ENCODE measurements around the gene PLA2G4D. TPM values are rescaled to one million over a fixed set of nuclear protein-coding genes. Genes with fewer than 3 reads are reported as not detected.
"Not testable (repeated sequence)": the region's sequence is repeated elsewhere in the genome, so short reads cannot be mapped to it uniquely, and the experiment has no call there.

Gene PLA2G4D
- polyA plus RNA-seq, 3 donors = 0.03 to 0.08 (median 0.08) TPM

DNA sequence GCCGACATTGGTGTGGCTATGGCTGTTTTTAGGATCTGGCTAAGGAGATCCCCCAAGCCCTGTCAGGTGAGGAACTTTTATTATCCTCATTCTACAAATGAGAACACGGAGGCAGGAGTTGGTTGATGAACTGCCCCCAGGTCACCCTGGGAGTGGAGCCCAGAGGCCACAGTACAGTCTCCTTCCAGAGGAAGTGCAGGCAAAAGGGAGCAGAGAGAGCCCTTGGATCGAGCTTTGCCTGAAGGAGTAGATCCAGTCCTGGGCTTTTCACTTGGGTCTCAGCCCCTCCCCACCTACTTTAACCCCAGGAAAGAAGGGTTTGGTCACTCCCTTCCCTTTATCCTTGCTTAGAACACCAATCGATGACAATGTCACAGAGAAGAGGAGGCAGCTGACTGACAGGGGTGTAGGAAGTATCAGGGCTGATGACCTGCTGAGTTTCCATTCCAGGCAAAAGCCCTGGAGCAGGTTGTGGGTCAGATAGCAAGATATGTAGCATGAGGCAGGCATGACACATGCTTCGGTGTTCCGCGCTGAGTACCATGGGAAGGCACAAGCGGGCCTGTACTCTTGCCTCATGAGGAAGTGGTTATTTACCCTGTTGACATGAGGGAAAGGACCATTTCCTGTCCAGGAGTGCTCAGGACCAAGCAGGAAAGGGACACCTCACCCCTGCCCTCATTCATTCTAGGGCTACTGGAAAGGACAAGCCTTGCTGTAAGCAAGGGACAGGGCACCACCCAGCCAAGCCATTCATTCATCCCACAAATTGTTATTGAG lies 5.8 kb upstream of the PLA2G4D start:
- DNase-seq (ENCODE audit: extremely low read depth in 1 of 11, low read depth in 9 of 11, low spot score in 4 of 11) = no peak

DNA sequence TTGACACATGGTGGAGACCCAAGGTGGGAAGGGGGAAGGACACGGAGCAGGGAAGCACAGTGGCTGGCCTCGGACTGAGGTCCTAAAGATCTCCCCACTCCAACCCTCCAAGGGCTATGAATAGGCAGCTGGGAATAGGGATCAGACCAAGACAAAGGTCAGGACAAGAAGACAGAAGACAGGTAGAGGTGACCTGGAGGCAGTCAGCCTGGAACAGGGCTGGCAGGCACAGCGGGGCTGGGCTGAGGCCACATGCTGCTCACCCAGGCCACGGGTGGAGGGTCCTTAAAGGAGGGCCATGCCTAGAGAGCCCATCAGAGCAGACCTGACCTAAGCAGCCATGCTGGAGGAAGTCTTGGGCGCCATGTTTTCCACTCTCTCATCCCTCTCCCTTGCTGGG lies 2.7 kb upstream of the PLA2G4D start:
- DNase-seq (ENCODE audit: extremely low read depth in 1 of 11, low read depth in 9 of 11, low spot score in 4 of 11) = no peak

DNA sequence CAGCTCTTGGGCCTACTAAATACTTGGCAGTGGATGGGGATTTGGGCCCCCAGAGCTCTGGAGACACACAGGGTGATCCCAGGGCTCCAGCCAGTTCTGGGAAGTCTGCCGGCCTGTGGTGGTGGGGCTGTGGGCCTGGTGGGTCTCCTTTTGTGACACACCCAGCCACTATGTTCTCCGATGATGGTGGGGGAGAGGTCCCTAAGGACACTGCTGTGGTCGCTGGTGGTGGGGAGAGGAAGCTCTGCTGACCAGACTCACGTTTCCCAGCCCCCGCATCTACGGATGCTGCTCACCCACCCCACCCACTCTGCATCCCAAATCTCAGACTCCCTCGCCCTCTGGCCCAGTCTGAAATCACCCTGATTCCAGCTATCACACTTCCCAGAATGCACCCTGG lies 396 bp downstream of the PLA2G4D start:
- no peak for DNase-seq (ENCODE audit: extremely low read depth in 1 of 11, low read depth in 9 of 11, low spot score in 4 of 11)

DNA sequence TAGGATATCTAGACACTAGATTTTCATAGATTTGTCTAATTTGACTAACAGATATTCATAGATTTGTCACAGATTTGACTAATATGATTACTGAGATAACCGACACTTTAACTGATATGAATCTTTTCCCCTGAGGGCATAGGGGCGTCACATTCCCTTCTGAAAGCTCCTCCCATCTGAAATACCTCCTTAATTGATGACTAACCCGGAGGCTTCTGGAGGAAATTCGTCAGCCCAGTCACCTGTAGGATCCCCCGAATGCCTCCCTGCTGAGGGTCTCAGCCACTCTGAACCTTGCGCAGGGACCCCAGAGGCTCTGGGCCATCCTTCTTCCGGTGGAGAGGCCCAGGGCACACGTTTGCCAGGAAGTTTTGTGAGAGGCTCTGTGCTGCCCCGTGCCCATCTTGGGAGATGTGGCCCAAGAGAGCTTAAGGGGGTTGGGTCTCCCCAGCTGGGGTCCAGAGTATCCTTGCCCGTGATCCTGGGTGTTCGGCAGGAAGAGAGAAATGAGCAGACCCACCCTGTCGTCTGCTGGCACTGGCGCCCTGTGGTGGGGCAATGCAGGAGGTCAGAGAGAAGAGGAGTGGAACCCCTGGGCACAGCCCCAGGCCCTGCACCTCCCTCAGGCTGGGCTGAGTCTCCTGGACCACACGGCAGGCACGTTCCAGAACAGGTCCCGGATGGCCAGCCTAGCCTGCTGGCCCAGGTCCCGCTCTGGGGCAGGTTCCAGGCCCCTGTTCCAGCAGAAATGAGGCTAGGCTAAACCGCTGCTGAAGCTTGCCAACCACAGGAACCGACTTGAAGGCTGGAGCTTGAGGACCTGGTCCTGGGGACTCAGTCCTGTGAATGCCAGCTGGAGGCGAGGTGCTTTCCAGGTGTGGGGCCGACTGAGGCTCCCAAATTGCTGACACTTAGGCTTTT lies 1.7 kb downstream of the PLA2G4D start:
- DNase-seq (ENCODE audit: extremely low read depth in 1 of 11, low read depth in 9 of 11, low spot score in 4 of 11) = no peak

DNA sequence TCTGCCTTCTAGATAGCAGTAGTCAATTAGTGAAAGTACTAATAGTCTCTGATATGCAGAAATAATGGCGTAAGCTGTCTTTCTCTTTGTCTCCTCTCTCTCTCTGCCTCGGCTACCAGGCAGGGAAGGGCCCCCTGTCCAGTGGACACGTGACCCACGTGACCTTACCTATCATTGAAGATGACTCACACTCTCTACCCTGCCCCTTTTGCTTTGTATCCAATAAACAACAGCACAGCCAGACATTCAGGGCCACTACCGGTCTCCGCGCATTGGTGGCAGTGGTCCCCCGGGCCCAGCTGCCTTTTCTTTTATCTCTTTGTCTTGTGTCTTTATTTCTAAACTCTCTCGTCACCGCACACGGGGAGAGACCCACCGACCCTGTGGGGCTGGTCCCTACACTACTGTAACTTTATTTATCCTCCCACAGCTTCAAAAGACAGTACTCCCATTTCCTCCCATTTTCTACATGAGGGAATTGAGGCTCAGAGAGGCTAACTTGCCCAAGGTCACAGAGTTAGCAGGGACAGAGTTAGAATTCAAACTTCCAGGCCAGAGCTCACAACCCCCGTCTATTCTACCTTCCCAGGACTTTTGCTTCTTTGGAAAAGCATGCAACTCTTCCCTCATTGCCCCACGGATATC lies 2.5 kb downstream of the PLA2G4D start:
- DNase-seq (ENCODE audit: extremely low read depth in 1 of 11, low read depth in 9 of 11, low spot score in 4 of 11) = not testable (repeated sequence)

DNA sequence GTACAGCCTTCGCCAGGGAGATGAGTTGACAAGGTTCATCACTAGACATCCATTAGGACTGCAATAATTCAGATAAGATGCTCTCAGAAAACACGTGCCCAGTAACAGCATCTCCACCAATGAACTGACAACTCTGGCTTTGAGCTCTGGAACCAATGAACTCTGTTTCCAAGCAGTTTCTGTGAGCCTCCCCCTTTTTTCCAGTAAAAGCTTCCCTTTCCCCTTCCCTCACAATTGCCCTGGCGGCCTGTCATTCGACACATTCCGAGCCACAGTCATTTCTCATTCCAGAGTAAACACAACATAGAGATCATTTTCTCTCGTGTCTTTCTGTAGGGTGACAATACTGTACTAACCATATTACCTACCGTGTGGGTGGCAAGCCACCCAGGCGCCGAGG lies 3.6 kb downstream of the PLA2G4D start:
- DNase-seq (ENCODE audit: extremely low read depth in 1 of 11, low read depth in 9 of 11, low spot score in 4 of 11) = no peak

DNA sequence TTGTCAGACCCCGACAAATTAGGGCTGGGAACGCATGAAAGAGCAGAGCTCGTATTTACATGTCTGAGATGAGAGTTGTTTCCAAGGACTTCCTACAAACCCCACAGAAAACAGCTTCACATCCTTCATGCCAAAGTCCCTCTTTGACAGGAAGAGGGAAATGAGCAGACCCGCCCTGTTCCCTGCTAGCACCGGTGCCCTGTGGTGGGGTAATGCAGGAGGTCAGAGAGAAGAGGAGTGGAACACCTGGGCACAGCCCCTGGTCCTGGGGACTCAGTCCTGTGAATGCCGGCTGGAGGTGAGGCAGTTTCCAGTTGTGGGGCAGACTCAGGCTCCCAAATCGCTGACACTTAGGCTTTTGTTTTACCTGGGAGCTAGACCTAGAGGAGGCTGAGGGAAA lies 4.0 kb downstream of the PLA2G4D start:
- DNase-seq (ENCODE audit: extremely low read depth in 1 of 11, low read depth in 9 of 11, low spot score in 4 of 11) = no peak

DNA sequence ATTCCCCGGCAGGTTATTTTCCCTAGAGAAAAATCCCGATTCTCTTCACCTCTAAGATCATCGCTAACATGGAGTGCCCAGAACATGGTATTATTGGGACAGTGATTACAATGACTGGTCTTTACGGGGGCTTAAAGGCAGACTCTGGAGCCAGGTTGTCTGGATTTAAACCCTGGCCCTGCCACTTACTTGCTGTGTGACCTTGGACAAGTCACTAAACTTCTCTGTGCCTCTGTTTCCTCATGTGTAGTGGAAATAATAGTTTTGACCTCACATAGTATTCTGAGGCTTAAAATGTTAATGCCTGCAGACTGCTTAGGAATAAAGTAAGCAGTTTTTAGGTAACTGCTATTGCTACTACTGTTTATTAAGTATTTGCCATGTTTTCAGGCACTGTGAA lies 4.4 kb downstream of the PLA2G4D start:
- no peak for DNase-seq (ENCODE audit: extremely low read depth in 1 of 11, low read depth in 9 of 11, low spot score in 4 of 11)

DNA sequence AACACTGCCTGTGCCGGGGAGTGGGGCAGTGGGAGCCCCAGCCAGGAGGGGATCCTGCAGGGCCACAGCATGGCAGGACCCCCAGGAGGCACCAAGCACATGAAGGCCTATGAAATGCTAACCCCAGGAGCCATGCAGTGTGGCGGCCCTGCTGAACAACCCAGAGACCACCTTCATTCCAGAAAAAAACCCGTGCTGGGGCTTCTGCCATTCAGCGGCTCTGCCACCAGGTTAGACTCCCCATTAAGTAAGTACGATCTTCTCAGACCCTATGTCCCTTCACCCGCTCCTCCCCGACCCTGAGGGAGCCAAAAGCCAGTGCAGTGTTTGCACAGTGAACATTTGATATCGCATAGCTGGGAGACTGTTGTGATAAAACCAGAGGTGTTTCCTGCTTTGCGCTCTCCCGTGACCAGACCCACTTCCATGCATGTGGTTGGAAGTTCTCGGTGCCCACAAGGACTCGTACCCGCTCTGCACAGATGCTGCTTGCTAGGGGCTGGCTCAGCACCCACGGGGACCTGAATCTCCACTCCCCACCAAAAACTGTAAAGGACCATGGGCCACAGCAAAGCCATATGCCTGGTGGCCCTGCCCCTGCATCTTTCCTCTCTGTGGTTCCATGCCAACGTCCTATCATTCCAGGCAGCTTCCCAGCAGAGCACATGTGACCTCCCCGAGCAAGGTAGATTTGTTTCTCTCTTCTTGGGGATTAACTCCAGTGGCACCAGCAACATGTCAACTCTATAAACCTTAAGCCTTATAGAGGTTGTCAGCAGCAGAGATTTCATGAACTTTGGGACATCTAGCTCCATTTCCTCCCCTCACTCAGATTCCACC lies 5.3 kb downstream of the PLA2G4D start:
- no peak for DNase-seq (ENCODE audit: extremely low read depth in 1 of 11, low read depth in 9 of 11, low spot score in 4 of 11)

DNA sequence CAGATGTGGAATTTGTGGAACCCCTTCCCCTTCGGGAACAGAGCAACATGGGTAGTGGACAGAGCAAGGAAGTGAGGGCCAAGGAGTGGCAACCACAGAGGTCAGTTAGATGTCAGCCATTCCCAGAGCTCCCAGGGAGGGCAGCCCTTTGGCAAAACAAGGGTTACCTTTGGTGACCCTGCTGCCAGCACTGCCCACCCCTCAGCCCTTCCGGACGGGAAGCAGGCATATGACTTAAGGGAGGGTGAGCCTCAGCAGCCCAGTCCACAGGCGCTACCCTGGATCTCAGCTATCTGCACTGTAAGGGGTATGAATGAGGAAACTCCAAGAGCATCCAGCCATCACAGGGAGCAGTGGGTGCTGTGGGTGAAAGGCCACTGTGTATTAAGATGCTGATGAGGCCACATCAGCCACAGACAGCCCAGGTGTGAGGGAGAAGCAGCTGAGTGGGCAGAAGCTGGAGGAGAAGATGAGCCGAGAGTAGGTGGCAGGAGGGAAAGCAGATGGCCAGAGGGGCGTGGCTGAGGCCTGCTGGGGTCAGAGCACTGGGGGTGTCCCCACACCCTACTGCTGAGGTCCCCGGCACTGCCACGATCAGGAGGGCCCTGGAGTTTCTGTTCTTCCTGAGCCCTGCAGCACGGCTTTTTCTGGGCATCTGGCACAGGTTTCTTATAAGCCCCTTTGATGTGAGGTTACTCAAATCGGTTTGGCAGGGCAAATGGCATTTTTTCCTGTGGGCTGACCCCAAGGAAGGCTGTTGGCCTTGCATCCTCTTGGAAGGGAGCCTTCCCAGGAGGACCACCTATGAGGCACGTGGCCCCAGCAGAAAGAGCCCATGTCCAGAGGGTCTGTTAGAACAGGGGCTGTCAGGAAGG lies 6.2 kb downstream of the PLA2G4D start:
- no peak for DNase-seq (ENCODE audit: extremely low read depth in 1 of 11, low read depth in 9 of 11, low spot score in 4 of 11)

DNA sequence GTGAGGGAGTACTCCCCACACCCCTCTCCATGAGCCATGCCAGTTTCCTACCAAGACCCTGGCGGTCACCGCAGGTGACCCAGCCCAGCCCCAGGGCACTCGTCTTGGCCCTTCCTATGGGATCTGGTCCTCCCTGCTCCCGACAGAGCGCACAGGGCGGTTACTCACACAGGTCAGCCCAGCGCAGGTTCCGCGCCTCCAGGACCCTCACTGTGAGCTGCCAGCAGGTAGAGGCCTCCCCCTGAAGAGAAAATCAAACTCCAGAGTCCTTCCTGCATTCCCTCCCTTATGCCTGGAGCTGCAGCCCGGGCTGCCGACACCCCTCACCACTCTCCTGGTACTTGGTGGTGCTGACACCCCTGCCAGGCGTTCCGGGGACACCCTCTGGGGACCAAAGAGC lies 6.9 kb downstream of the PLA2G4D start:
- no peak for DNase-seq (ENCODE audit: extremely low read depth in 1 of 11, low read depth in 9 of 11, low spot score in 4 of 11)

DNA sequence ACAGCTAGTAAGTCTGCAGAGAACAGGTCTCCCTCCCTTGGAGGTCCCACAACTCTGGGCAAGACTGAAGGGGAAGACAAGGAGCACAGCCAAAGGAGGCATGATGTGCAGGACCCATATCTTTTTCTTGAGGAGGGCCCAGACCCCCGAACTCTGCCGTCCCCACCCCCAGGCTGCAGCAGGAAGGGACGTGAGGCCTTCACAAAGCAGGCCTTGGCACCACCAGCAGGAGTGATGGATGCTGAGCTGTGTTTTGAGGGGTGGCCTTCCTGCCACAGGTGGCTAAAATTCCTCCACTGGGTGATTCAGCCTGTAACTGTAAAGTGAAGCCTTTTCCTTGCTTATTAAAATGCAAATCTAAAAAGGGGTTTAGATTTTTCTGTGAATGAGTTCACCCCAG lies 8.6 kb downstream of the PLA2G4D start:
- DNase-seq (ENCODE audit: extremely low read depth in 1 of 11, low read depth in 9 of 11, low spot score in 4 of 11) = no peak

DNA sequence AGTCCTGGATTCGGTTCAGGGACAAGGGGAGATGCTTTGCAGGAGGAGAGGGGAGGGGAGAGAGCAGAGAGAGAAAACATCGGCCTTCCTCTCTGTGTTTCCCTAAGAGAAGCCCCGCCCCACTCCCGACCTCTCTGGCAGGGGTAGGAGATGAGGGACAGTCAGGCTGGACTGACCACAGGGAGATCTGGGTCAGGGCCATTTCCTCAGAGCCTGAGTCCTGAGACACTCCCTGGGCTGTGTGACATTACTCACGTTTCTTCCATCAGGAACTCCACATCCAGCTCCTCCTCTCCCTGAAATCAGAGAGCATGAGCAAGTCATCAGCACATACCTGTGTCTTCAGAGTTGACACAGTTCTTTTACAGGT lies 9.1 kb downstream of the PLA2G4D start:
- DNase-seq (ENCODE audit: extremely low read depth in 1 of 11, low read depth in 9 of 11, low spot score in 4 of 11) = no peak

DNA sequence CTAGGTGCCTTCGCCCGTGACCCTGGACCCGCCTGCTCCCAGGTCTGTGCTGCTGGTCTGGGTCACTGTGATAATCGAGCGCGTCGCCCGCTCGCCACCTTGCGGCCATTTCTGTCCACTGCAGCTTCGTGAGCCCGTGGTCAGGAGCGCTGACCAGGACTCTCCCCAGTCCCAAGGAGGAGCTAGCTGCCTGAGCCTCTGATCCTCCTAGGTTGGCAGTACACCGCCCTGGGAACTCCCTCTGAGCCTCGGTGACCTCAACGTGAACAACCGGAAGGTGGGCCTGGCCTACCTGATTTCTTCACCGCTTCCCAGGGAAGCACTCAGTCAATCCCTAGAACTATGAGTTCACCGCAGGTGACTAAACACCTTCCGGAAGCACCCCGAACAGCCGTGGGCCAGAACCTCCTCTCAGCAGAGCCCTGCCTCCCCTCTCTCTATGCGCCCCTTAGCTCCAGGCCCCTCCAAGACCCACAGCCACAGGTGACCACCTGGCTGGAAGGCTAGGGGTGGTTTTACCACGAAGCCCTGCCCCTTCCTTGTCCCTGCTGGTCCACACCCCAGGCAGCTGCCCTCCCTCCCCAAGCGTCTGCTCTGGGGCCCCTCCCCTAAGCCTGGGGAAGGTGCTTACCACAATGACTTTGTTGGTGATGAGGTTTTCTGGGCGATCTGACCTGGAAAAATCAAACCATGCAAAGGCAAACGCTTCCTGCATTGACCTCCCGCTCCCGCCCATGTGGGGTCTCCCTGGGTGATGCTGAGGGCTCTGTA lies 9.7 kb downstream of the PLA2G4D start:
- peak in 8 of 11 donors; percentile 28 to 47 (median 40) for DNase-seq (ENCODE audit: extremely low read depth in 1 of 11, low read depth in 9 of 11, low spot score in 4 of 11)

DNA sequence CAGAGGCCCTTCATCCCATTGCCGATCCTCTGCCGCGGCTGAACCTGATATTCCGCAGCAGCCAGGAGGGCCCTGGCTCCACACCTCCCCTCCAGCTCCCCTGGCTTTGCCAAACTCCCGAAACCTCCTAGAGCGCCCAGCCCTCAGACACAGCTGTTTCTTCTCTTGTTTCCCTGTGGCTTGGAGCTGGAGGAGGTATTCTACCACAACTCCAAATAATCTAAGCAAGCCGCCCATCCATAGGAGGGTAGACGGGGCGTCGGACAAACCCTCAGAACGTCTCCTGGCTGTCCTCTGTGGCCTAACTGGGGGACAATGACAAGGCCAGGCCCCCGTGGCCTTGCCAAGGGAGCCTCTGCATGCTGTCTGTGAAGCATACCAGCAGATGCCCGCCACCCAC lies 10.4 kb downstream of the PLA2G4D start:
- DNase-seq (ENCODE audit: extremely low read depth in 1 of 11, low read depth in 9 of 11, low spot score in 4 of 11) = no peak

DNA sequence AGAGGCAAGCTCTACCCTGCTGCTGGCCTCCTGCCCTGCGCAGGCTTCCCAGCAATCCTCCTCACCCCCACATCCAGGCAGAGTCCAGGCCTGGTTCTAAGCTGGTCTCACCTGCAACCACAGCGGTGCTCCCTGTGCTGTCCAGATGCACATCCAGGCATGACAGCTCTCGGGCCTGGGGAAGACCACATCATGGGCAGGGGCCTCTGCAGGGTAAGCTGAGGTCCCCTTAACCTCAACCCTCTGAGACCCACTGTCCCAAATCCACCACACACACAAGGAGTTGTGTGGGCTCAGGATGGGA lies 10.8 kb downstream of the PLA2G4D start:
- DNase-seq (ENCODE audit: extremely low read depth in 1 of 11, low read depth in 9 of 11, low spot score in 4 of 11) = no peak

DNA sequence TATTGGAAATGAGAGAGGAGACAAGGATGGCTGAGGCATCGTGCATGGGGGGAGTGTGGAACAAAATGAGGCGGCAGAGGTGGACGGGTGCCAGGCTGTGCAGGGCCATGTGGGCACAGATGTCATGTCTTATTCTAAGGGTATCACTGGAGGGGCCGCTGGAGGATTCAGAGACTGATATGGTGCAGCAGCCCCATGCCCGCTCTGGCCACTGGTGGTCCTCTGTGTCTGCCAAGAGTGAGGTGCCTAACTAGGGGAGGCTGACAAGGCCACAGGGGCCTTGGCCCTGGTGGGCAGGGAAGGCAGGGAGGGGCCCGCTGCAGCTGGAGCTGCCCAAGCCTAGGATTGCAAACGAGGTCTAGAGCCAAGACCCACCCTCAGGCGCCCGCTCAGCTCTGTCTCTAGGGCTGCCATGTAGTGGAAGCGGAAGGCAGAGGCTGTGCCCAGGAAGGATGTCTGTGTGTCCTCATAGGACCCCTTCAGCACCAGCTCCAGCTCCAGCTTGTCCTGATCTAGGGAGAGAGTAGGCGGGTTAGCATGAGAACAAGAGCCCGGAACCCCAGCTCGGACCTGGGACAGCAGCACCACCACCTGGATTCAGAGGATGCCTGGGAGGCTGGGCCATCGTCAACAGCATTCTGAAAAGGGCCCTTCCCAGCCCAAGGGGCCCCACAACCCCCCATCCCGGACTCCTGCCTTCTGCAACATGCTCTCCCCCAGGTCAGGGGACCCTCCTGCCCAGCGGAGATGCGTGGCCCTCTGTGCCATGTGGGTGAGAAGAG lies 11.3 kb downstream of the PLA2G4D start:
- DNase-seq (ENCODE audit: extremely low read depth in 1 of 11, low read depth in 9 of 11, low spot score in 4 of 11) = no peak

Measured in renal cortex interstitium (tissue), 11 donors.